ENCODE data around the gene ATP6V1A. TPM values are rescaled to one million over a fixed set of nuclear protein-coding genes. Genes with fewer than 3 reads are reported as not detected.

ATP6V1A gene
- total RNA-seq, 1 donor from 2014 or later, result 63.1 TPM

GRCh38 chr3:113719758-113720157 lies 27.1 kb upstream of the ATP6V1A start:
- Mint-ChIP-seq H3K9me3 (ENCODE audit: low read depth) (no peaks in the 10 kb centered on the region), H3K36me3 (ENCODE audit: low read depth) (peaks cover 28% of the 10 kb centered on the region), H3K27ac (ENCODE audit: unreplicated experiment) (no peak overlapping the region), H3K4me1 (ENCODE audit: low read depth) (peaks cover 42% of the 10 kb centered on the region), H3K27me3 (ENCODE audit: low read depth) (no peaks in the 10 kb centered on the region), H3K4me3 (ENCODE audit: unreplicated experiment) (no peak overlapping the region)
- TF ChIP-seq, protein P1, sequence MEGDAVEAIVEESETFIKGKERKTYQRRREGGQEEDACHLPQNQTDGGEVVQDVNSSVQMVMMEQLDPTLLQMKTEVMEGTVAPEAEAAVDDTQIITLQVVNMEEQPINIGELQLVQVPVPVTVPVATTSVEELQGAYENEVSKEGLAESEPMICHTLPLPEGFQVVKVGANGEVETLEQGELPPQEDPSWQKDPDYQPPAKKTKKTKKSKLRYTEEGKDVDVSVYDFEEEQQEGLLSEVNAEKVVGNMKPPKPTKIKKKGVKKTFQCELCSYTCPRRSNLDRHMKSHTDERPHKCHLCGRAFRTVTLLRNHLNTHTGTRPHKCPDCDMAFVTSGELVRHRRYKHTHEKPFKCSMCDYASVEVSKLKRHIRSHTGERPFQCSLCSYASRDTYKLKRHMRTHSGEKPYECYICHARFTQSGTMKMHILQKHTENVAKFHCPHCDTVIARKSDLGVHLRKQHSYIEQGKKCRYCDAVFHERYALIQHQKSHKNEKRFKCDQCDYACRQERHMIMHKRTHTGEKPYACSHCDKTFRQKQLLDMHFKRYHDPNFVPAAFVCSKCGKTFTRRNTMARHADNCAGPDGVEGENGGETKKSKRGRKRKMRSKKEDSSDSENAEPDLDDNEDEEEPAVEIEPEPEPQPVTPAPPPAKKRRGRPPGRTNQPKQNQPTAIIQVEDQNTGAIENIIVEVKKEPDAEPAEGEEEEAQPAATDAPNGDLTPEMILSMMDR (IDR thresholded peaks at IDR 0.05), result no peak
- DNase-seq (ENCODE audit: low spot score), result no peak

DNA sequence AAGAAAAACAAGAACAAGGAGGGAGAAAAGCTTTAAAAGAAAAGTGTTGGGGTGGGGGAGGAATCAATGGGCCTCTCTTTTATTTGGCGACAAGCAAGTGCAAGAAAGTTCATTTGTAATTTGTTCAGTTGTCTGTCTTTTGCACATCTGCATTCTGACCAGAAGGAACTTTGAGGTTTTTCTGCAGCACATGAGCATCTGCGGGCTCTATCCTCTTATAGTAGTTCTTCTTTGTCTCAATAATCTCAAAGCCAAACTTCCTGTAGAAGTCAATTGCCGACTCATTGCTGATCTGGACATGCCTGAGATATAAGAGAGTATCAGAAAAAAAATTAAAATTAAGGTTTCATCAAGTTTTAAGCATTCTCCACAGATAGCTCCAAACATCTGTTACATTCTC lies 25.2 kb upstream of the ATP6V1A start:
- Mint-ChIP-seq H3K4me3 (ENCODE audit: unreplicated experiment) (no peak overlapping the region), H3K27me3 (ENCODE audit: low read depth) (no peaks in the 10 kb centered on the region), H3K4me1 (ENCODE audit: low read depth) (peaks cover 44% of the 10 kb centered on the region), H3K9me3 (ENCODE audit: low read depth) (no peaks in the 10 kb centered on the region), H3K27ac (ENCODE audit: unreplicated experiment) (peak overlapping the region; percentile 70), H3K36me3 (ENCODE audit: low read depth) (peaks cover 22% of the 10 kb centered on the region)
- TF ChIP-seq, protein P1 (IDR thresholded peaks at IDR 0.05), result no peak
- no peak for DNase-seq (ENCODE audit: low spot score)

DNA sequence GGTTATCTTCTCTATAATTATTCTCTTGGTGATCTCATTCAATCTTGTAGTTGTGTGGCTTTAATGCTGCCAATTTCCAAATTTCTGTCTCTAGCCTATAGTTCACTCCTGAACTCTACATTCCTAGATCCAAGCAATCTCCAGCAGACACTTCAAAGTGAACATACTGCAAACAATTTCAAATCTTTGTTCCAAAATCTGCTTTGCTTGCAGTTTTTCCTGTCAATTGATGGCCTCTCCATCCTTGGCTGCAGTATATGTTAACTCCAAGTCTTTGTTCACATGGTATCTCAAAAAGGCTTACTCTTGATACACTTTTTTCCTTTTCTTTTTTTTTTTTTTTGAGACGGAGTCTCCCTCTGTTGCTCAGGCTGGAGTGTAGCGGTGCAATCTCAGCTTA lies 18.2 kb upstream of the ATP6V1A start:
- peaks cover 10% of the 10 kb centered on the region for H3K4me1 Mint-ChIP-seq (ENCODE audit: low read depth)
- no peaks in the 10 kb centered on the region for H3K27me3 Mint-ChIP-seq (ENCODE audit: low read depth)
- TF ChIP-seq, protein P1 (IDR thresholded peaks at IDR 0.05), result no peak
- peaks cover 2% of the 10 kb centered on the region for H3K36me3 Mint-ChIP-seq (ENCODE audit: low read depth)
- no peaks in the 10 kb centered on the region for H3K9me3 Mint-ChIP-seq (ENCODE audit: low read depth)
- H3K27ac Mint-ChIP-seq (ENCODE audit: unreplicated experiment), result no peak overlapping the region
- no peak overlapping the region for H3K4me3 Mint-ChIP-seq (ENCODE audit: unreplicated experiment)
- no peak for DNase-seq (ENCODE audit: low spot score)

DNA sequence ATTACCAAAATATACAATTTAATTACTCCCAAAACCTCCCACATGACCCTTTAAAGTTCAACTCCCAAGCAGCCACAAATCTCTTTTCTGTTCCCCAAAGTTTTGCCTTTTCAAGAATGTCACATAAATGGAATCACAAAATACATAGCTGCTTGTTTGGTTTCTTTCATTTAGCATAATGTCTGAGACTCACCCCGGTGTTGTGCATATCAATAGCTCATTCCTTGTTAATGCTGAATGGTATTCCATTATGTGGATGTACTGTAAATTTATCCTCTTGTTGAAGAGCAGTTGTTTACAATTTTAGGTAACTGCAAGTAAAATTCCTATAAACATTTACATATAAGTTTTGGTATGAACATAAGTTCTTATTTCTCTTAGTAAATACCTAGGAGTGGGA lies 16.3 kb upstream of the ATP6V1A start:
- Mint-ChIP-seq H3K4me1 (ENCODE audit: low read depth) (peaks cover 8% of the 10 kb centered on the region), H3K27me3 (ENCODE audit: low read depth) (no peaks in the 10 kb centered on the region), H3K27ac (ENCODE audit: unreplicated experiment) (no peak overlapping the region), H3K9me3 (ENCODE audit: low read depth) (no peaks in the 10 kb centered on the region), H3K4me3 (ENCODE audit: unreplicated experiment) (no peak overlapping the region), H3K36me3 (ENCODE audit: low read depth) (no peaks in the 10 kb centered on the region)
- DNase-seq (ENCODE audit: low spot score), result no peak
- TF ChIP-seq, protein P1 (IDR thresholded peaks at IDR 0.05), result no peak

DNA sequence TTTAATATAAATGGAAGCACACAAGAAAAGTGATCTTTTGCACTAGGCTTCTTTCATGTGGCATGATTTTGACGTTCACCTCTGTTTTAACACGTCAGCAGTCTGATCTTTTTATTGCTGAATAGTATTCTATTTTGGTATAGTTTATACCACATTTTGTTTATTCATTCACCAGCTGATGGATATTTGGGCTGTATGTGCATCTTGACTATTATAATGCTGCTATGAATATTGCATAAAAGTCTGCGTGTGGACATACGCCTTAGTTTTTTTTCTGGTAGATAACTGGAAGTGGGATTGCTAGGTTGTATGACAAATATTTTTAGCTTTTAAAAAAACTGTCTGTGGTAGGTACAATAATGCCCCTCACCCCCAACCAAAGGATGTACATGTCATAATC lies 15.1 kb upstream of the ATP6V1A start:
- DNase-seq (ENCODE audit: low spot score), result no peak
- H3K9me3 Mint-ChIP-seq (ENCODE audit: low read depth), result no peaks in the 10 kb centered on the region
- H3K27me3 Mint-ChIP-seq (ENCODE audit: low read depth), result no peaks in the 10 kb centered on the region
- TF ChIP-seq, protein P1 (IDR thresholded peaks at IDR 0.05), result no peak
- H3K36me3 Mint-ChIP-seq (ENCODE audit: low read depth), result no peaks in the 10 kb centered on the region
- H3K4me1 Mint-ChIP-seq (ENCODE audit: low read depth), result peaks cover 12% of the 10 kb centered on the region
- H3K27ac Mint-ChIP-seq (ENCODE audit: unreplicated experiment), result no peak overlapping the region
- no peak overlapping the region for H3K4me3 Mint-ChIP-seq (ENCODE audit: unreplicated experiment)

All from chondrocyte (in vitro differentiated cells).